Measurements from ENCODE around the gene POU6F2.

The POU6F2 gene

DNA sequence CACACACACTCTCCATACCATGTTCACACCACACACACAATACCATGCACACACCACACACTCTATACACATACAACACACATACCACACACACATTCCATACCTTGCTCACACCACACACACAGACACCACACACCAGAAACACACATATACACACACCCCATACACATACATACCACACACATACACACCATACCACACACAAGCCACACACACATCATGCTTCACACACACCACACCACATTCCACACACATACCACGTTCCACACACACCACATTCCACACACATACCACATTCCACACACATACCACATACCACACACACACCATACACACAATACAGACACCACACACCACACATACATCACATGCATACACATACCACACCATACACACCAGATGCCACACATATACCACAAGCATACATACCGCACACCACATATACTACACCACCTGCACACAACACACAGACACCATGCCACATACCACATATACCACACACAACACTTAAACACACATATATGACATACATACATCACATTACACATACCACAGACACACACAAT, 282.7 kb downstream of the POU6F2 start:
- in situ Hi-C loops (cut with HindIII; ENCODE audit: low pct_ligation_motif_present, low pct_unique_long_range_greater_than_20kb, low sequenced_read_pairs), result no loop called here
- DNase-seq, result no peak

DNA sequence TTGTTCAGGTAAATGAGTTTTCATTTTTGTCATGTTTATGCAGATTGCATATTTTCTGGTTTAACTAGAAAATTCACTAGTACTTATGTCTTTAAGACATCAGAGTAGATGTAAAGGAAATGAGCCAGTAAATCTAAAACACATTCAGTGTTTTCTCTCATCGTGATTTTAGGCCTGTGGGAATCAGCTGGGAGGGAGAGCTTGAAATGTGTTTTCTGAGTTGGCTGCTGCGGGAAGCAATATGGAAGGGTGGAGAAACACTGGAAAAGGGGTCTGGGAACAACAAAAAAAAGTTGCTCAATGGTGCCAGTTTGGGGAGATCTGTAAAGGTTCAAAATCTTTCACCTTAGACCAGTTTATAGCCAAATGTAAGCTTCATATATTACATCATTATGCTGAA, 284.1 kb downstream of the POU6F2 start:
- in situ Hi-C loops (cut with HindIII; ENCODE audit: low pct_ligation_motif_present, low pct_unique_long_range_greater_than_20kb, low sequenced_read_pairs), result no loop called here
- DNase-seq, result no peak

DNA sequence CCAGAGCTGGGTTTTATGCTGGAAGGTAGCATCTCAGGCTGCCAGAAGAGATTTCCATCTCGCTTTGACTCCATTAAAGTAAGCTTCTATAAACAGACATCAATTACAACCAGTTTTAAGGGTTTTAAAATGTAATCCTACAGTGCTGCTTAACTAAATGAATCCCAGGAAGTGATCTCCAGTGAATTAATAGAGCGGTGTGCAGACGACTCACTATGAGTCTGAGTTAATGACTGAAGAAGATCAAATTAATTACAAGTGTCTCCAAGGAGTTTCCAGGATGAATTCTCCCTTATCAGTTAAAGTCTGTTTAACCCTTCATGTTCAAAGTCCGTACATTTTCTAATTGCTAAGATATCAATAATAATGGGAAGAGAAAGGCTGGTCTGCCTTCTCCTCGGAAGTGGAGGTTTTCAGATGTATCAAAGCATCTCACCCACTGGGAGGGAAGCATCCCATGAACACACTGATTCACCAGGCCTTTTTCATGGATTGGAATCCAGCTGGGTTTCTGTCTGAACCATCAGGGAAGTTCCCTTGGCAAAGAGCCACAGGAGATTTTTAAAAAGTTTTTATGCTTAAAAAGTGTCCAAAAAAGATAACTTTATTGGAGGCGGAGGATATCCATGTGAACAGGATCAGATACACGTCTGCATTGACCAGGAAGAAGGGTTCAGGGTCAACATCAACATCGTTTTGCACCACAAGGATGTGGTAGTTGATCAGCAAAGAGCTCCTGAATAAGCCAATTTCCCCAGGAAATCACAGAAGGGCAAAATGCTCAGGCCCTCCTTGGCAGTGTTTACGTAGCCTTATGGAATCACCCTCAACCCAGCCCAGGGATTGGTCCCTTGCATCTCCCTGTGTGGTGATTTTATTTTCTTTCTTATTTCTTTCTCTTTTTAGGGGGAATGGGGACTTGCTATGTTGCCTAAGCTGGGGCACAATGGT, 288.2 kb downstream of the POU6F2 start:
- in situ Hi-C loops (cut with HindIII; ENCODE audit: low pct_ligation_motif_present, low pct_unique_long_range_greater_than_20kb, low sequenced_read_pairs), result no loop called here
- no peak for DNase-seq

DNA sequence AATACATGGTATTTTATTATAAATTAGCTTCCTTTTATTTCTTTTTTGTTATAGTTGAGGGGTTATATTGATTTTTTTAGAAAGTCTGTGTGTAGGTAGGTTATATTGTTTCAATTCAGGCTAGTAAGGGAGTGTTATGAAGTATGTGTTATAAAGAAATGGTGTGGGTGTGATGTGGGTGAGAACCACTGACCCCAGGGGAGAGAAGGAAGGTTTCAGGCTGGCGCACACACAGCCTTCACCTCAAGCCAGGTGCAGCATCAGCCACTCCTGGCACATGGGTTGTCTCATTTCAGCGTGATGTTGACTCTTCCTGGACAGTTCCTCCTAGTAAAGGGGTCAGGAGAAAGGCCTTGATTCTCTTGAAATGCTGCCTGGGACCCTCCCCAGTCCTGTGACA, 291.3 kb downstream of the POU6F2 start:
- in situ Hi-C loops (cut with HindIII; ENCODE audit: low pct_ligation_motif_present, low pct_unique_long_range_greater_than_20kb, low sequenced_read_pairs), result no loop called here

DNA sequence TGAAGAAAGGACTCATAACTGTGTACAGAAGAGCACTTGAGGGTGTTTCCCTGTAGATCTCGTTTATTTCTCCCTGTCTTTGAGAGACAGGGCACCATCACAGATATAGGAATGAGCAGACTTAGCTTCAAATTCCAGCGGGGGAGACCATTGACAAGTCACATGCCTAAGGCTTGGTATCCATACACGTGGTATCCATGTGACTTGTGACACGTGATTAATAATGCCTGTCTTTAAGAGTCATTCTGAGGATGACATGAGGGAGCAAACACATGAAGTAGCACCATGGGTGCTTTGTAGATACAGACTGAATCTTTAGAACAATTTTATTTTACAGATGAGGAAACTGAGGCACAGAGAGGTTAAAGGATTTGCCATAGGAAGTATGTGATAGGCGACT, 292.3 kb downstream of the POU6F2 start:
- DNase-seq, result no peak
- in situ Hi-C loops (cut with HindIII; ENCODE audit: low pct_ligation_motif_present, low pct_unique_long_range_greater_than_20kb, low sequenced_read_pairs), result no loop called here

More for the DNA sequence above, 291.3 kb downstream of the POU6F2 start:
- DNase-seq, result no peak

DNA sequence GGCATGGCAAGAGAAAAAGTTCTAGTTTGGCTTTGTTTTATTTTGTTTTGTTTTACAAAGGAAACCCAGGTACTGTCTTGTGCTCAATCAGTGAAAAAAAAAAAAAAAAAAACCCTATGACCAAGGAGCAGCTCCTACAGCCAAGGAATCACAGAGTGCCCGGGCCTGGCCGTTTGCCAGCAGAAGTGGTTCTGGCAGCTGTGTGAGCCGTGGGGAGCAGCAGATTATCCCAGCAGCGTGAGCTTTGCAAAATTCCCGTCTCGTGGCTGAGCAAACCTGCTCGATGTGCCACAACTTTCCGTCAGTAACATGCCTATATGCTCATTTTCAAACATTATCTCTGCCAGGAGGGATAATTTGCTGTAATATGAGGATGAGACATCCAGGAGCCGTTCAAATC, 293.7 kb downstream of the POU6F2 start:
- in situ Hi-C loops (cut with HindIII; ENCODE audit: low pct_ligation_motif_present, low pct_unique_long_range_greater_than_20kb, low sequenced_read_pairs), result no loop called here
- peak; percentile 28 for DNase-seq

DNA sequence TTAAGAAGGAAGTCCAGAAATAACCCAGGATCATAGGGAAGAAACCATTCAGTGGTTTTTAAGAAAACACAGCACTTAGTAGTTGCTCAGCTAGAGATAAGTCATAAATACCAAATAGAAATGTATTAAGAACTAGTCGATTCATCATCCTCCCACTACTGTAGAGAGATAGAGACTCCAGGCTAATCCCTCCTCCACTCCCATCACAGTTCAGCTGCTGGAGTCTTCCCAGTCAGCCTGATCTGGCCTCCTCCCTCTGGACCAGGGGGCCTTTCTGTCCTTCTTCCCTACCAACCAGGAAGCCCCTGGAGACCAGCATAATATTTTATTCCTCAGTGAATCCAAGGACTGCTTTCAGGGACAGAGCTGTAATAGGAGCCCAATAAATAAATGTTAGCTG, 294.4 kb downstream of the POU6F2 start:
- no peak for DNase-seq
- in situ Hi-C loops (cut with HindIII; ENCODE audit: low pct_ligation_motif_present, low pct_unique_long_range_greater_than_20kb, low sequenced_read_pairs), result no loop called here

DNA sequence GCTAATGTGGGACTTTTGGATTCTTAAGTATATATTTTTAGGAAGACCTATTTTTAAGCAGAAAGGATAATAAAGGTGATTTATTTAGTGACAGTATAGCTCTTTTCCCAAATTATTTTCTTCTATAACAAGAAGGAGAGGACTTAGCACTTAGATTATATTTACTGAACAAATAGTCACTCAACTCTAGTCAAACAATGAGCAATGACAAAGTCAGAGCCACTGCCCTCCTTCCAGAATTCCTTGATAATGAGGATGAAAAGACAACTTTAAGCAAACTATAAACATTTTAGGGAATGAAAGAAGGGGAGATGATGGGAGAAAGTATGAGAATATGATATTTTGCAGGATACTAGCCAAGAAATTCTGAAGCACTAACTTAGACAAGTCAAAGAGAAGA, 295.0 kb downstream of the POU6F2 start:
- in situ Hi-C loops (cut with HindIII; ENCODE audit: low pct_ligation_motif_present, low pct_unique_long_range_greater_than_20kb, low sequenced_read_pairs), result no loop called here
- no peak for DNase-seq

DNA sequence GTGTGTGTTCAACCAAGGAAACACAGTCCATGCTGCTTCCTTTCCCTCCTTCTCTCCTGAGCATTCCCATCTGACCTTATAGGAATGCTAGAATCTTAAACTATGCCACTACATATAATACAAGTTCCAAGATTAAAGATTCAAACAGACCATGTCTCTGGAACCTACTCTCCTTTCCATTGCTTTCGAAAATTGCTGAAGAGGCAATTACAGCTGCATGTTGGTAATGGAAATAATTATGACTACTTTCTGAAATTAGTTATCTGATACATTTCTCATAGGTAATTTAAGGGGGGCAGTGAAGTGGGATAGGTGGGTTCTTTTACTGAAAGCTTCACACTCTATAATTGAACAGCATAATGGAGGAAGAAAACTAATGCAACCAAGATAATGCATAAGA, 302.6 kb downstream of the POU6F2 start:
- in situ Hi-C loops (cut with HindIII; ENCODE audit: low pct_ligation_motif_present, low pct_unique_long_range_greater_than_20kb, low sequenced_read_pairs), result no loop called here
- DNase-seq, result no peak

DNA sequence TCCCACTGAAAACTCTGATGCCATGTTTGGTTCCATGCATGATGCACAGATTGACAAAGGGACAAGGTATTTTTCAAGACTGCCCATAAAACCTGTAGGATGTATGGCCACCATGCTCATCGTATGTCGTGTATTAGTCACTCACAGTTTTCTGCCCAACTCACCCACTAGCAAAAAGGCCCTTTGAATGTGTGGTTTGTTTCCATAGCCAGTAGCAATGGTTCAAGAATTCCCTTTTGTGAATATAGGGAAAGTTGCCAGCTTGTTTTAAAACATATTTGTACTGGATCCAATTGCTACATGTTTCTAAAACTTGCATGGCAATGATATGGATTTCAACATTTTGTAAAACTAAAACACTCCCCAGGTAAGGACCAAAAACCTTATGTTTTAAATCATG, 307.5 kb downstream of the POU6F2 start:
- in situ Hi-C loops (cut with HindIII; ENCODE audit: low pct_ligation_motif_present, low pct_unique_long_range_greater_than_20kb, low sequenced_read_pairs), result no loop called here
- DNase-seq, result no peak

DNA sequence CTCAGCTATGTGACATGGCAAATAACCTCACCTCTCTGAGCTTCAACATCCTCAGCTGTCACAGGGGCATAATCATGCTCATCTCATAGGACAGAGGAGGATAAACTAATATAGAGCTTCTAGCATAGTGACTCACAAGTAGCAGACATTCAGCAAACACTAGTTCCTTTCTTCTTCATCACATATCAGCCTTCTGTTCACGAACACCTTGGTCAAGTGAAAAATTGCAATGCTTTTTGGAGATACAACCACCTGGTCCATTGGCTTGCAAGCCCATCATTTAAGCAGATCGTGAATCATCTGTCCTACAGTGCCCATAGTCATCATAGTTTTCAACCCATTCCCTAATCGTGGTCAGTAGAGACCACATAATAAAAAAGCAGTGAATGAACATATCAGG, 310.6 kb downstream of the POU6F2 start:
- DNase-seq, result no peak
- in situ Hi-C loops (cut with HindIII; ENCODE audit: low pct_ligation_motif_present, low pct_unique_long_range_greater_than_20kb, low sequenced_read_pairs), result no loop called here

DNA sequence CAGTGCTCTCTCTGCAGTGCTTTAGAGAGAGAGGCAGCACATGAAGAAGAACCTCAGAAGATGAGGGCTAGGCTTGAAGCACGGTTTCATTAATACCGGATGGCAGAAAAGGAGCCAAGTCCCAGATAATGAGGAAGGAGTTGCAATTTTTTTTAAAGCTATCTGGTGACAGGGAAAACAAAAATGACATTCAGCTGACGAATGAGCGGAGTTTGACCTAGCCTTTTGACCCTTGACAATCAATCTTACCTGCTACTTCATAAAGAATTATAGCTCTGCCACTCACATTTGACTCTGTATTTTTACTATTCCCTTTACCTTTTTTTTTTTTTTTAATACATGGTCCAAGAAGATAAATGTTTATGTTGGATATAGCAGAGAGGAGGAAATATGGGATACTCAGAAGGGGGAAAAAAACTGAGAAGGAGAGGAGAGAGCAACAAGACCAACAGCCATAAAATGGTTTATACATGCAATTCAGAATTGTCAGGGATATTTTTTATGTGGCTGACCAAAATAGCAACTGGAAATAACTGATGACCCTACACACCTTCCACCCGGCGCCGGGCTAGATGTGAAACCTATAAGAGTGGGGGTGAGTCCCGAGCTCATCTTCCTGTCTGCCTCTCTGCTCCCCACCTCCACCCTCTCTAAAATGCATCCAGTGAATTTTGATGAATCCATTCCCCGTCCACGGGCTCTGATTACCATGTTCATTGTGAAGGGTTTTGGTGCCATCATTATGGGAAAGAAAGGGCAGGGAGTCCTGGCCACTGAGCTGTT, 314.1 kb downstream of the POU6F2 start:
- no peak for DNase-seq
- in situ Hi-C loops (cut with HindIII; ENCODE audit: low pct_ligation_motif_present, low pct_unique_long_range_greater_than_20kb, low sequenced_read_pairs), result no loop called here

DNA sequence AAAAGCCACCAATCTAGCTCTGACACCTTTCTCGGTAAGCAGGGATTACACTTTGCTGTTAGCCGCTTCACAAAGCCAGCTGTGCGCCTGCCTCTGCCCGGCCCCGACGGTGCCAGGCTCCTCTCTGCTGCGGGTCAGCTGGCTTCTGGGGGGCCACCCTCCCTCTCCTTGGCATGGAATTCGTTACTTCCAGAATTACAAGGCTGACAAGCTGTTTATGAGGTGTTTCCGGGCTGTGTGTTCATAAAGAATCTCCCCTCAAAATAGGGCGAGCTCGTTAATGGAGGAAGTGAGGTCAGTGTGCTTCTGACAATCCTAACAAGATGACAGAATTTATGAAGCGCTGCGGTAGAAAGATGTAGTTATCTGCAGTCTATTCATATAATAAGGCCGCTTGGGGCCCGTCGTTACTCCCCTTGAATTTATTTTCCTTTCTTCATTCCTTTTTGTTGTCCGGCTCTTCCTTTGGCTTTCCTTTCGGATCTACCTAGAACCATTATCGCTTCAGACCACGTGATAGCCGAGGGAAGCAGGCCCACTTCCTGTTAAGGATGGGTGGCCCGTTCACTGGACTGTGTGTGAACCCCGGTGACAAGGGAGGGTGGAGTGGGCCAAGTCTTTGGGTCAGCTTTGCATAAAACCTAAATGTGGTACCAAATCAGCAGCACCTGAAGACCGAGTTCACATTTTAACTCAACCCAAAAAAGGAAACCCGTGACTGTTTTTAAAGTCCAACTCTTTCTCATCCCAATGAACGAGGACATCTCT, 315.5 kb downstream of the POU6F2 start:
- DNase-seq, result no peak
- in situ Hi-C loops (cut with HindIII; ENCODE audit: low pct_ligation_motif_present, low pct_unique_long_range_greater_than_20kb, low sequenced_read_pairs), result no loop called here

DNA sequence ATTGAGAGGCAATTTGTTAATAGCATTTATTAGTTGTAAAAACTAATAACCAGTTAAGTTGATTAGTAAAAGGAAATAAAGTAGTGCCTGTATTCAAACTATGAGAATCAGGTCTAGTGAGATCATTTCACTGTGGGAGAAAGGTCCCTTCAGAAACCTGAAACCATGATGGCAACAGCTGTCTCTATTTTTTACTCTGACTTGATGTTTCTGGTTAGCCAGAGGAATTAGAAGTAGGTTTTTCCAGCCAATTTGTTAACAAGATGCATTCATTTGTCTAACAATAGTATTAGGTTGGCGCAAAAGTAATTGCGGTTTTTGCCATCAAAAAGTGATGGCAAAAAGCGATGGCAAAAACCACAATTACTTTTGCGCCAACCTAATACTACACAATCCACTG, 316.3 kb downstream of the POU6F2 start:
- no peak for DNase-seq
- in situ Hi-C loops (cut with HindIII; ENCODE audit: low pct_ligation_motif_present, low pct_unique_long_range_greater_than_20kb, low sequenced_read_pairs), result no loop called here

DNA sequence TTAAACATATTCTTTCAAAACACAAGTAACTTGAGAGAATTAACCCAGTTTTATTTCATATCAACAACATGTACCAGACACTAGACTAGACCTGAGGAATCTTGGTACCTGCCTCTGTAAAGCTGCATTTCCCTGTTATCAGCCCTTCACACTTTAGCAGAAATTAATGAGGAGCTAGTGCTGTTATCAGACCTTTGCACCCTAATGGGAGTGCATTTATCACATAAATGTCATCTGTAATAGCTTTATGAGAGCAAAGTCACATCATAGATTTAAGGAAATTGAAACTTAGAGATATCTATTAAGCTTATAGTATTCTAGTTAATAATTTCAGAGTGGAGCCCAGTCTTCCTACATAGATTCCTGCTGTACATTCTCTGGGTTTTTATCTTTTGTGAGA, 318.1 kb downstream of the POU6F2 start:
- DNase-seq, result no peak
- in situ Hi-C loops (cut with HindIII; ENCODE audit: low pct_ligation_motif_present, low pct_unique_long_range_greater_than_20kb, low sequenced_read_pairs), result no loop called here

DNA sequence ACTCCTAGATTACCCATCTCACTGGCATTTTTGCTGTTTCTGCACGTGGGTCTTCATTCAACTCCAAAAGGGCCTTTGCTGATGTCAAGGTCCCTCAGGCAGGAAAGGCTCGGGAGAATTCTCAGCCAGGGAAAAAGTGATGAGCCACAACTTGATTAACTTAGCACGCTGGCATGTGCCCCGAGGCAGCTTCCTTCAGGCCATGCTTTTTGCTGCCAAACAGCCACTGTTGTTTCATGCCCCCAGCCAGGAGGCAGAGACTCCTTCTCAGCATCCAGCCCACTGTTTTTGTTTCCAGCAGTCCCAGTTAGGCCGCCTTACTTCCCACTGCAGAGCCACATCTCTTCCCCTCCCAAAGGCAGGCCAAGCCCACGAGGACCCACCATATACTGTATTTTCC, 322.0 kb downstream of the POU6F2 start:
- DNase-seq, result no peak
- in situ Hi-C loops (cut with HindIII; ENCODE audit: low pct_ligation_motif_present, low pct_unique_long_range_greater_than_20kb, low sequenced_read_pairs), result no loop called here

DNA sequence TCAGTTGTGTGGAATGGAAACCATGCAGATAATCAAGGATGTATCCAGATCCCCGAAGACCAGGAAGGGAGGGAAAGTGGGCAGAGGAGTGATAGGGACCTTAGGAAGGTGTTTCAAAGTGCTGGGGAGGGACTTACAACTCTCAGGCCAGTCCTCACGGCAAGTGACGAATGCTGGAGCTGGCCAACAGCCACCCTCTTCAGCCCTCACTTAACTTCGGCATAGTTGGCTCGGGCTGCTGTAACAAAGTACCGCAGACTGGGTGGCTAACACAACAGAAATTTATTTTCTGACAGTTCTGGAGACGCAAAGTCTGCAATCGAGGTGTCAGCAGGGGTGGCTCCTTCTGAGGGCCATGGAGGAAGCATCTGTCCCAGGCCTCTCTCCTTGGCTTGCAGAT, 322.6 kb downstream of the POU6F2 start:
- no peak for DNase-seq
- in situ Hi-C loops (cut with HindIII; ENCODE audit: low pct_ligation_motif_present, low pct_unique_long_range_greater_than_20kb, low sequenced_read_pairs), result no loop called here

DNA sequence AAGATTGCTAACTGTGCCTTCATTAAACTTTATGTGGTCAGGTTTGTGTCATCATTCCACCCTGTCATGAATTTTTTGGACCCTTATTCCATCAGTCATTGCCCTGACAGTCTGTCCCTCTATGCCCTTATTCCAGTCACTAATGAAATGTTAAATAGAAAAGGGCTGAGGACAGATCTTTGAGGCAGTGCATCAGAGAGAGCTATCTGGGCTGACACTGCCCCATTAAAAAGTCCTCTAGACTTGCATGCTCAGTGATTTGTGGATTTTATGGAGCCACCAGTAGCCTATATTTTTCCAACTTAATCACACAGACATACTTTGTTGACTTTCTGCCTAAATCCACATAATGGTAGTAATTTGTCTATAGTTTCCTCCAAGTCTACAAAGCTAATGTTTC, 323.8 kb downstream of the POU6F2 start:
- DNase-seq, result no peak
- in situ Hi-C loops (cut with HindIII; ENCODE audit: low pct_ligation_motif_present, low pct_unique_long_range_greater_than_20kb, low sequenced_read_pairs), result no loop called here

DNA sequence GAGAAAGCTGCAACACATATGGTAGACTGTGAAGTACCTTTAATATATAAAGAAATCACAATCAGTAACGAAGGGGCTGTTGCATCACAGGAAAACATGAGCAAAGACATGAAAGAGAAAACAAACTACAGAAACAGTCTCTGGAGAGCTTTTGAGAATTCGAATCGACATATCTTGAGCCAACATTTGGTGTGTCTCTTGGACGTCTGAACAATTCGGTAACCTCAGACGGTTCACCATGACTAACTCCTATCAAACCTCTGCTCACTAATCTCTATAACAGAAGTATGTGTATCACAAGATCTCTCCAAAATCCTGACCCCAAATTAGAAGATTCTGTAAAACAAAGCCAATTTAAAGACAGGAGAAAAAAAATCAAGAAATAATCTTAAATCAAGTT, 326.5 kb downstream of the POU6F2 start:
- no peak for DNase-seq
- in situ Hi-C loops (cut with HindIII; ENCODE audit: low pct_ligation_motif_present, low pct_unique_long_range_greater_than_20kb, low sequenced_read_pairs), result no loop called here
